Head of caudate nucleus (tissue), 42 donors: ENCODE measurements around the gene ARID2.
A peak's percentile ranks its signal among the peaks of the same experiment; 100 is the strongest.

Experiments used
- DNase-seq, 42 donors: peaks; one replicate each; pipeline versions ENCODE4 v3.0.0 to v3.0.0-alpha.2; 2020 to 2021; ENCODE audit warnings: mixed read lengths in 7 of 42
- intact Hi-C: fragments of 100-400 bp; cut with DNase I; formaldehyde crosslinking; loops from one replicate; pipeline ENCODE4 v1.15.0; 2022

The ARID2 gene

GRCh38 chr12:45827974-45828373 lies 98.5 kb downstream of the ARID2 start:
- no peak for DNase-seq
- intact Hi-C loops: no loop called here

DNA sequence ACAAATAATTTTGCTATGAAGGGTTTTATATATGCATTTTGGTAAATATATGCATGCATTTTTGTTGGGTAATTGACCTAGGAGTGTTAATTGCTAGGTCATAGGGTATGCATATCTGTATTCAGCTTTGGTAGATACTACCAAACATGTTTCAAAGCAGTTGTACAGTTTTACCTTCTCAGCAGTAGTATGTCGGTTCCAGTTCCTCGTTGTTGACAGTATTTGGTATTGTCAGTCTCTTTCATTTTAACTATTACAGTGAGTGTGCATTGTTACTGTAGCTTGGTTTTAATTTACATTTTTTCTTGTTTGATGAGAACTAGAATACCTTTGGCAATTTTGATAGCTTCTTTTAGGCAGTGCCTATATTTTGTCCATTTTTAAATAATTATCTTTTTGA lies 98.9 kb downstream of the ARID2 start:
- intact Hi-C loops: no loop called here
- no peak for DNase-seq

- intact Hi-C loops: no loop called here
- DNase-seq: no peak
These were observed 102.1 kb downstream of the ARID2 start for GRCh38 chr12:45831590-45831989.

DNA sequence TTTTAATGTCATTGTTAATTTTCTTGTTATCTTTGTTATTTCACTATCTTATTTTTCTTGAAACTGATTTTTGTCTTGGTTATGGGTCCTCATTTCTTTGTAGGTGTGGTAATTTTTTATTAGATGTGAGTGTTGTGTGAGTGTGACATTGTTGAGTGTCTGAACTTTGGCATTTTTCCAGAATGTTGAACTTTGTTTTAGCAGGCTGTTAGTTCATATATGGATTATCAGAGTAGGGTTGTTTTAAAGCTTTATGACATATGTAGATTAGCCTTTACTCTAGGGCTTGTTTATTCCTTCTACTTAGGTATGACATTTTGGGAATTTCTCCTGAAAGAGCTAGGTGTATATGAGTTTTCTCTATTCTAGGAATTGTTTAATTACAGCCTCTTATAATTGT lies 103.9 kb downstream of the ARID2 start:
- intact Hi-C loops: no loop called here
- DNase-seq: no peak

GRCh38 chr12:45834809-45835208 lies 105.3 kb downstream of the ARID2 start:
- intact Hi-C loops: no loop called here
- DNase-seq: no peak

DNA sequence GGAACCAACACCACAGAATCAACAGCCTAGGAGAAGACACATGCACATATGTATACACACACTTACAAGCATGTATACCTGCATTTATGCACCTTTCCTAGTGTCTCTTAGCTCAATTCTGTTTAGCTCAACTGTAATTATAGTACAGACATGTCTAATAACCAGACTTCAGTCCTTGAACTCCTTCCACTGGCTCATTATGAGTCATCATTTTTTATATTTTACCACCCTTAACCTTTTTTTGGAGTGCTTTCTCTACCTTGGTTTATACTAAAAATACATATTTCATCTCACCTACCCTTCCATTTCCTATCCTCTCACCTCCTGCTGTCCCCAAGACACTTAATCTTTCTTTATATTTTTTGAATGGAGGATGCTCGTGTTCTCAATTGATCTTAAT lies 110.4 kb downstream of the ARID2 start:
- intact Hi-C loops: no loop called here

DNA sequence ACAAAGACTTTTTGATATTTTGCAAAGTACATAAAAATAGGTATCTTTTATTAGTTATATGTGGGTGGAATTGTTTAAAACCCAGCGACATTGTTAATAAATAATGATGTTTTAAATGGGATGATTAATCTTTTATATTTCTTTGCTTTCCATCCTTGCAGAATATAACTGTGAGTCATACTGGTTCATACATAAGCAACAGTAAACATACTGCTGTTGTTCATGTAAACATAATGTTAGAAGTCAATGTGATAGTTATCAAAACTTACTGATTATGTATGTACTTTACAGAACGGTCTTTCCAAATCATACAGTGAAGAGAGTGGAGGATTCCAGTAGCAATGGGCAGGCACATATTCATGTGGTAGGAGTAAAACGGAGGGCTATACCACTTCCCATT lies 119.8 kb downstream of the ARID2 start:
- intact Hi-C loops: no loop called here
- DNase-seq: no peak

More for the DNA sequence above, 110.4 kb downstream of the ARID2 start:
- no peak for DNase-seq

DNA sequence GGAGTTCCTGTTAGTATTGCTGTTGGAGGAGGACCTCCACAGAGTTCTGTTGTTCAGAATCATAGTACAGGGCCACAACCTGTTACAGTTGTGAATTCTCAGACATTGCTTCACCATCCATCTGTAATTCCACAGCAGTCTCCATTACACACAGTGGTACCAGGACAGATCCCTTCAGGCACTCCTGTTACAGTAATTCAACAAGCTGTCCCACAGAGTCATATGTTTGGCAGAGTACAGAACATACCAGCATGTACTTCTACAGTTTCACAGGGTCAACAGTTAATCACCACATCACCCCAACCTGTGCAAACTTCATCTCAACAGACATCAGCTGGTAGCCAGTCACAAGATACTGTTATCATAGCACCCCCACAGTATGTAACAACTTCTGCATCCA lies 120.8 kb downstream of the ARID2 start:
- DNase-seq: no peak
- intact Hi-C loops: no loop called here

- DNase-seq: peak in 5 of 42 donors; percentile 6 to 38 (median 15)
- intact Hi-C loops: no loop called here
These were observed 123.0 kb downstream of the ARID2 start for GRCh38 chr12:45852508-45852907.

- intact Hi-C loops: no loop called here
- no peak for DNase-seq
These were observed 124.0 kb downstream of the ARID2 start for GRCh38 chr12:45853550-45853949.

GRCh38 chr12:45863332-45863731 lies 133.8 kb downstream of the ARID2 start:
- DNase-seq: no peak
- intact Hi-C loops: no loop called here

GRCh38 chr12:45866299-45866698 lies 136.8 kb downstream of the ARID2 start:
- intact Hi-C loops: no loop called here
- DNase-seq: no peak

DNA sequence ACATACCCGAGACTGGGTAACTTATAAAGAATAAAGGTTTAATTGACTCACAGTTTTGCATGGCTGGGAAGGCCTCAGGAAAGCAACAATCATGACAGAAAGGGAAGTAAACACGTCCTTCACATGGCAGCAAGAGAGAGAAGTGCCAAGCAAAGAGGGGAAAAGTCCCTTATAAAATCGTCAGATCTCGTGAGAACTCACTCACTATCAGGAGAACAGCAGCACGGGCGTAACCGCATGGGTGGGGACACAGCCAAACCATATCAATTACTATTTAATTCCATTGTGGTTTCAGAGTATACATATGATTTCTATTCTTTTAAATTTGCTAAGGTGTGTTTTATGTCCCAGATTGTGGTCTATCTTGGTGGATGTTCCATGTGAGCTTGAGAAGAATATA lies 142.9 kb downstream of the ARID2 start:
- DNase-seq: no peak
- intact Hi-C loops: no loop called here

GRCh38 chr12:45877069-45877468 lies 147.6 kb downstream of the ARID2 start:
- intact Hi-C loops: no loop called here
- DNase-seq: no peak

DNA sequence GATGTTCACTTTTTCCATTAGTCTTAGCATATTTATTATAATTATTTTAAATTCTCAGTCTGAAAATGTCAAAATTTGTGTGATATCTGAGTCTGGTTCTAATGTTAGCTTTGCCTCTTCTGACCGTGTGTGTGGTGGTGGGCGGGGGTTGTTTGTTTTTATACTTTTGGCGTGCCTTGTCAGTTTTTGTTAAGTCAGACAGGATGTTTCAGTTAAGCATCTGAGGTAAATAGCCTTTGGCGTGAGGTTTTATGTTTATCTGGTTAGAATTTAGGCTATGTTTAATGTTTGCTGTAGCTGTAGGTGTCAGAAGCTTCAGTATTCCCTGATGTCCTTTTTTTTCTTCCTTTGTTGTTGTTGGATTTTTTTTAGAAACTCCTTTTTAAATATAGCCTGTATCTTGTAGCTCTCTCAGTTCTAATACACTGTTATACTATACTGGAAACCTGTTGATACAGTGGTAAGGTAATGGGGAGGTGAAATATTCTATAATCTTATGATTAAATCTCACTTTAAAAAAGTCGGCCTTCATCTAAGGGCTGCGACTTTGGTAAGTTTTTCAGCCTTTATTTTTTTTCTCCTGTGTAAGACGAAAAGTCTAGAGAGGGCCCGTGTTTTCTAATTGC lies 149.2 kb downstream of the ARID2 start:
- intact Hi-C loops: no loop called here
- DNase-seq: no peak

- intact Hi-C loops: no loop called here
- no peak for DNase-seq
These were observed 149.9 kb downstream of the ARID2 start for GRCh38 chr12:45879363-45879895.

- intact Hi-C loops: no loop called here
- DNase-seq: no peak
These were observed 151.0 kb downstream of the ARID2 start for GRCh38 chr12:45880533-45880932.

DNA sequence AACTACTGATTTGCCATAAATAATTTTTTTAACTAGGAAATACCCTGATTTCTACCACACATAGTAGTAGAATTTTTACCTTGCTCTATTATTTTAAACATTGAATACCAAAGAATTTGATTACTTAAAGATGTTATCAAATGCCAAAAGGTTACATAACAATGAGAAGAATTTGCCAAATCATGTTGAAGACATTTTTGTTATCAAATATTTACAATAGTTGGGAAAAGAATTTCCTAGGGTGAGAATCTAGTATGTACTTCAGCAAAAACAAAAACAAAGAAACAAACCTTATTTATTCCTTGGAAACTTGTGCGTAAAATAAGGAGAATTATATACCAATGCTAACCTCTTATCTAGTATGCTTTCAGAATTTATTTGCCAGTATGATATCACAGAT lies 153.7 kb downstream of the ARID2 start:
- intact Hi-C loops: no loop called here
- DNase-seq: no peak

DNA sequence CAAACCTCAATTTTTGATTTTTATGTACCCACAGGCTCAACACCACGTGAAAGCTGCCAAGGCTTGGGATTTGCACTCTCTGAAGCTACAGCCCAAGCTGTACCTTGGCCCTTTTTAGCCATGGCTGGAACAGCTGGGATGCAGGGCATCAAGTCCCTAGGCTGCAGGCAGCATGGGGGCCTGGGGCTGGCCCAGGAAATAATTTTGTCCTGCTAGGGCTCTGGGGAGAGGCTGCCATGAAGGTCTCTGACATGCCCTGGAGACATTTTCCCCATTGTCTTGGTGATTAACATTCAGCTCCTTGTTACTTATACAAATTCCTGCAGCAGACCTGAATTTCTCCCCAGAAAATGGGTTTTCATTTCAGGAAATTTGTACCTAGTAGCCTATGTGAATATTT lies 157.2 kb downstream of the ARID2 start:
- intact Hi-C loops: no loop called here
- no peak for DNase-seq

GRCh38 chr12:45887544-45887943 lies 158.0 kb downstream of the ARID2 start:
- DNase-seq: no peak
- intact Hi-C loops: no loop called here

DNA sequence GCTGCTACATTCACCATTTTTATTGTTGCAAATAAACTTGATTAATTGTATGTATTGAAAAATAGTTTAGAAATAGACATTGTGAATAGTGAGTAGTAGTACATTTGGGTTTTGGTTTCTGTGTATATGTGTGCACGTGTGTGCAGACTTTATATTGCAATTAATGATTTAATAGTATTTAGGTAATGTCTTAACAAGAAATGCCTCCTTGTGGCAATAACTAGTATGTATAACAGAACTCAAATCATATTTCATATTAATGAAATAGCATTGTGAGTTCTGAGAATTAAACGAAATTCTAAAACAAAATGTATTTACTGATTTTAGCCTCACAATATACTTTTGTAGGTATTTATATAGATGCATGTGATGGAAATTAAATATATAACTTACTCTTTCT lies 160.8 kb downstream of the ARID2 start:
- intact Hi-C loops: no loop called here
- DNase-seq: no peak

DNA sequence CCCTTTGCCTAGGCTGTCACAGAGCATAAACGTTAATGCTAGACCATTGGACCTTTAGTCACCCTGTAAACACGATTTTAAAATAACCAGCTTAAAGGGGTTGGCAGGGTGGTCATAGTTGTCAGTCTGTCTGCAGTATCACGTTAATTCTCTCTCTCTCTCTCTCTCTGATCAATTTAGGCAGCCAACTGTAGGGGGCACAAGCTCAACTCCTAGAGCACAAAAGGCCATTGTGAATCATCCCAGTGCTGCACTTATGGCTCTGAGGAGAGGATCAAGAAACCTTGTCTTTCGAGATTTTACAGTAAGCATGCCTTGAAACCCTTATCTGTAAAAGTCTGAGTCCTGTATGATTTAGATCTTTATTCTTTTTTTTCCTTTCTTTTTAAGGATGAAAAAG lies 163.7 kb downstream of the ARID2 start:
- DNase-seq: peak in 22 of 42 donors; percentile 18 to 69 (median 37)
- intact Hi-C loops: no loop called here
